ENCODE results near the gene SMAD2. TPM values are rescaled to one million over a fixed set of nuclear protein-coding genes. Genes with fewer than 3 reads are reported as not detected.

Gene SMAD2
- total RNA-seq, 1 donor from 2014 or later, result 97.3 TPM

DNA sequence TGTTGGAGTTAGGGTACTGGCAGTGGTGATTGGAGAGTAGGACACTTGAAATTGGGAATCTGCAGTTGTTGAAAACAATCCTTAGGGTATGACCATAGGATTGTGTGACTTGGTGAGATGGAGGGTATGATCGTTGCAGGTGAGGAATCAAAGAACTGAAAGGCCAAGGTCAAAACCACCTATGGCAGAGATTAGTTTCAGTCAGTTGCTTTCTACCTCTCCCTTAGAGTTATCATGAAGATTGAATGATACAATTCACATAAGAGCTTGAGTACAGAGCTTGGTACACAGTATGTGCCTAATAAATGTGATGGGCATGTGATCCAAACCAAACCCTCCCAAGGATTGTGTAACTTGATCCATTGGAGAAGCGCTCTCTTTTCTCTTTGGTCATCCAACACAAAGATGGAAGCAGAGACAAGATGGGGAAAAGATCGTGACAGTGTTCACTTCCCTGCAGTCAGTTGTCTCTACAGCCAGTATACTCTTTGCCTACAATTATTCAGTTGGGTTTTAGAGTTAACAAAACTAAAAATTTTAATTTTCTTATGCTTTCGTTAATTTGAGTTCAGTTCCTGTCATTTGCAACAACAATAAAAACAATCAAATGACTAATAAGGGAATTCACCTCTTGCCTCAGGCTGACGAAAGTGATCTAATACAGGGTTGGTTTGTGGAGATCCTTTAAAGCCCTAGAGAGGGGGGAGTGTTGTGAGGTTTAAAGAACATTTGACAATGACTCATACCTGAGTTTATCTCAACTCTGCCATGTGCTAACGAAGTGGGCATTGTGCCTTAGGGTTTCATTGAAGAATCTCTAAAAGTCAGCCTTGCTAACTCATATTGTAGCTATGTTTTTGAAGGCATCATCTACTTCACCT, 14.8 kb upstream of the SMAD2 start:
- H3K9me3 Mint-ChIP-seq, result peaks cover 3% of the 10 kb centered on the region
- H3K27me3 Mint-ChIP-seq, result peaks cover 38% of the 10 kb centered on the region
- no peak overlapping the region for H3K4me3 Mint-ChIP-seq
- no peak overlapping the region for H3K27ac Mint-ChIP-seq
- H3K4me1 Mint-ChIP-seq, result no peaks in the 10 kb centered on the region
- intact Hi-C loops (cut with micrococcal nuclease), result no loop called here
- peak; percentile 49 for ATAC-seq (ENCODE audit: low read depth)
- ChIA-PET POLR2A (no interaction called here), CTCF (no interaction called here)
- no peaks in the 10 kb centered on the region for H3K36me3 Mint-ChIP-seq (ENCODE audit: low read depth)
- DNase-seq, result no peak
- TF ChIP-seq, protein P1, sequence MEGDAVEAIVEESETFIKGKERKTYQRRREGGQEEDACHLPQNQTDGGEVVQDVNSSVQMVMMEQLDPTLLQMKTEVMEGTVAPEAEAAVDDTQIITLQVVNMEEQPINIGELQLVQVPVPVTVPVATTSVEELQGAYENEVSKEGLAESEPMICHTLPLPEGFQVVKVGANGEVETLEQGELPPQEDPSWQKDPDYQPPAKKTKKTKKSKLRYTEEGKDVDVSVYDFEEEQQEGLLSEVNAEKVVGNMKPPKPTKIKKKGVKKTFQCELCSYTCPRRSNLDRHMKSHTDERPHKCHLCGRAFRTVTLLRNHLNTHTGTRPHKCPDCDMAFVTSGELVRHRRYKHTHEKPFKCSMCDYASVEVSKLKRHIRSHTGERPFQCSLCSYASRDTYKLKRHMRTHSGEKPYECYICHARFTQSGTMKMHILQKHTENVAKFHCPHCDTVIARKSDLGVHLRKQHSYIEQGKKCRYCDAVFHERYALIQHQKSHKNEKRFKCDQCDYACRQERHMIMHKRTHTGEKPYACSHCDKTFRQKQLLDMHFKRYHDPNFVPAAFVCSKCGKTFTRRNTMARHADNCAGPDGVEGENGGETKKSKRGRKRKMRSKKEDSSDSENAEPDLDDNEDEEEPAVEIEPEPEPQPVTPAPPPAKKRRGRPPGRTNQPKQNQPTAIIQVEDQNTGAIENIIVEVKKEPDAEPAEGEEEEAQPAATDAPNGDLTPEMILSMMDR (IDR thresholded peaks at IDR 0.05), result no peak

DNA sequence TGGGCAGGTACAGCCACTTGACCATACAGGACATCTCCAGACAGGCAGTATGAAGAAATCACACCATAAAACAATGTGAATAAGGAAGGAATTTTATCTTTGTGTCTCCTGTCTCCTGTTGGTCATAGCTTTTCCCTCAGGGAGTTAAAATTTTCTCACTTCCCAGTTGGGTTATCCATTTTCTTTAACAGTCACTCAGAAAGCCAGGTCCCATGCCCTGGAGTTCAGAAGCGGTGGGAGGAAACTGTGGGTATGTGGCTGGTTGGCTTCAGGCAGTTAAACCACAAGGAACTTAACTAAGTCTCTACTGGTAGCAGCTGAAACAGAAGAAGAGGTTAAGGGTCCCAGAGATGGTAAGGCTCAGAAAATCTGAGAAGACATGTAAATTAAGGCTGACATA, 6.5 kb upstream of the SMAD2 start:
- Mint-ChIP-seq H3K27ac (no peak overlapping the region), H3K27me3 (peaks cover 21% of the 10 kb centered on the region), H3K4me3 (no peak overlapping the region), H3K9me3 (no peaks in the 10 kb centered on the region), H3K4me1 (peaks cover 4% of the 10 kb centered on the region), H3K36me3 (ENCODE audit: low read depth) (no peaks in the 10 kb centered on the region)
- intact Hi-C loops (cut with micrococcal nuclease), result loop anchor here (10.0 kb wide), 1 partner anchor 228 kb away; no protein-coding TSS in a partner anchor
- ChIA-PET POLR2A (no interaction called here), CTCF (no interaction called here)
- TF ChIP-seq, protein P1 (IDR thresholded peaks at IDR 0.05), result no peak
- ATAC-seq (ENCODE audit: low read depth), result no peak
- no peak for DNase-seq

DNA sequence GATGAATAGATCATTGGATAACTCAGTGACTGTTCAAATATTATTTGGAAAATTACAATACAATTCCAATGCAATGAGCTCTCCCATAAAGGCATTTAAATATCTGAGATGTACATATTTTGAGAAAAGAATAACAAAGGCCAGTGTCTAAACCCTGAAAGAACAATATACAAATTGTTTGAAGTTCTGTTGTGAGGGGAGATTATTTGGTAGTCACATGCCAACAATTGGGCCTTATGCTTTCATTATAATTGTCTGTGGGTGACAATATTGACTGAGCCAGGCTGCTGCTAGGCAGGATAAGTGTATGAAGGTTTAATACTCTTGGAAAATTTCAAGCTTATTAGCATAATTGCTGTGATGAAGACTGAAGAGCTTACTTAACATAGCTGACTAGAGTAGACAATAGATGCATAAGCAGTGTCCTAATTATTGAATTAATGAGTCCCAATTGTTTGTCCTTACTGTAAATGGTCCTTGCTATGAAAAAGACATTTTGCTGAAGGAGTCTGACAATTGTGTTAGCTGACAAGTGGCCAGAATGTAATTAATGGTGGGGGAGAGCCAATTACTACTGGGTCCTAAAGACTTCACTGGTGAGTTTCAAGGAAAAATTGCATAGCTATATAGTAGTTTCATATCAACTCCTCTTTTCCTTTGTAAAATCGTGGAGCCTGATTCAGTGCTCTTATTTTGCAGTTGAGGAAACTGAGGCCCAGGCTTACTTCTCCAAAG, 5.0 kb upstream of the SMAD2 start:
- CTCF ChIA-PET, result no interaction called here
- ATAC-seq (ENCODE audit: low read depth) (no peak), DNase-seq (no peak)
- H3K4me3 Mint-ChIP-seq, result no peak overlapping the region
- peaks cover 8% of the 10 kb centered on the region for H3K4me1 Mint-ChIP-seq
- peaks cover 16% of the 10 kb centered on the region for H3K27me3 Mint-ChIP-seq
- H3K27ac Mint-ChIP-seq, result no peak overlapping the region
- intact Hi-C loops (cut with micrococcal nuclease), result loop anchor here (10.0 kb wide), 1 partner anchor 229 kb away; no protein-coding TSS in a partner anchor
- H3K9me3 Mint-ChIP-seq, result no peaks in the 10 kb centered on the region
- H3K36me3 Mint-ChIP-seq (ENCODE audit: low read depth), result no peaks in the 10 kb centered on the region
- TF ChIP-seq, protein P1 (IDR thresholded peaks at IDR 0.05), result no peak
- POLR2A ChIA-PET, result no interaction called here

DNA sequence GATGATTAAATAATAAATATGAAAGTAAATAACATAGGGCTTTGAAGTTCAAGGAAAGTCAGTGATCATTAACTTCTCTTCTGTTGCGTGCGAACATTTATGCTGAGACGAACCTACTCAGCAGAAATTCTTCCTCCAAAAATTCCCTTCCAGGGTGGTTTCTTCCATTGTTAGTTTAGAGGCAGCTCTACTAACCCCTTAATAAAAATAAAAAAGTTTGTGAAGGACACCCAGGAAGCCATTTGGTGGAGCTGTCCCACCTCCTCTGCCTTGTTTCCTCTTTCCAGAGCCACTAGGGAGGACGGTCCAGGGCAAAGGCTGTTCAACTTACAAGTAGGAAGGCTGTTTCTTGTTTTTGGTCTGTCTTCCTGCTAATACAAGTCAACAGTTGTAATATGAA, 2.1 kb upstream of the SMAD2 start:
- Mint-ChIP-seq H3K9me3 (no peaks in the 10 kb centered on the region), H3K27me3 (peaks cover 5% of the 10 kb centered on the region), H3K36me3 (ENCODE audit: low read depth) (no peaks in the 10 kb centered on the region), H3K27ac (no peak overlapping the region), H3K4me1 (peaks cover 26% of the 10 kb centered on the region), H3K4me3 (no peak overlapping the region)
- intact Hi-C loops (cut with micrococcal nuclease), result loop anchor here (5.0 to 10.0 kb wide), 2 partner anchors 232 to 1965 kb away; partner anchors contain the start of gene EPG5
- TF ChIP-seq, protein P1 (IDR thresholded peaks at IDR 0.05), result no peak
- ATAC-seq (ENCODE audit: low read depth), result no peak
- ChIA-PET CTCF (no interaction called here), POLR2A (no interaction called here)
- no peak for DNase-seq

DNA sequence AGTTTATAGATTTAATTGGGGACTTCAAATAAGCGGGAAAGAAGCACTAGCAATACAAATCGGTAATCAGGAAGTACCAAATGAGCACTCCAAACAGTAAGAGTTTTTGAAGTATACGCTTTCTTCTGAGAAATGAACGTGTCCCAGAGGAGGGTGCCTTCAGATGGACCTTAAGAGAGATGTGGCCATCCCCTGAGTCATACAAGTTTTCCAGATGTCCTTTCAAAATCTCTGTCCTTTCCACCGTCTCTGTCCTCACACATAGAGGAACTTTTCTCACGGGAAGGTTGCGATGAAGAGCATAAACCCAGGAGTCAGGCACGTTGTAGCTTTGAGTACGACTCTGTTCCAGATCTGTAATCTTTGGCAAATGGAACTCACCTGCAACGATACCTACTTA, 1.7 kb upstream of the SMAD2 start:
- TF ChIP-seq, protein P1 (IDR thresholded peaks at IDR 0.05), result no peak
- DNase-seq, result no peak
- Mint-ChIP-seq H3K9me3 (no peaks in the 10 kb centered on the region), H3K27ac (peak overlapping the region; percentile 87), H3K27me3 (peaks cover 5% of the 10 kb centered on the region), H3K4me1 (peaks cover 28% of the 10 kb centered on the region), H3K36me3 (ENCODE audit: low read depth) (no peaks in the 10 kb centered on the region), H3K4me3 (no peak overlapping the region)
- ChIA-PET POLR2A (no interaction called here), CTCF (no interaction called here)
- intact Hi-C loops (cut with micrococcal nuclease), result loop anchor here (5.0 to 10.0 kb wide), 2 partner anchors 233 to 1965 kb away; partner anchors contain the start of gene EPG5
- no peak for ATAC-seq (ENCODE audit: low read depth)

All from activated B cell treated with CpG ODN at 0.5 μM for 24 hours (primary cell).